Esophagus muscularis mucosa (tissue), 4 donors: ENCODE measurements around the gene SCAF8. TPM values are rescaled to one million over a fixed set of nuclear protein-coding genes. Genes with fewer than 3 reads are reported as not detected.

Source experiments
- DNase-seq: peaks from one replicate; pipeline ENCODE4 v3.0.0-alpha.2; 2017; ENCODE audit errors: extremely low spot score
- H3K27ac ChIP-seq, 4 donors: fragments of 200-600 bp; sonication (generic); replicated peaks in 1 of 4; 1 replicate in 3 of 4; 2 replicates in 1 of 4; pipeline ENCODE4 v1.5.1; 2016 to 2019; ENCODE audit warnings: mild to moderate bottlenecking in 1 of 4
- H3K27me3 ChIP-seq, 4 donors: fragments of 200-600 bp; sonication (generic); one replicate each; pipeline versions ENCODE4 v1.5.1 to v1.6.0; 2016 to 2019
- H3K36me3 ChIP-seq, 4 donors: fragments of 200-600 bp; sonication (generic); one replicate each; pipeline ENCODE4 v1.5.1; 2016 to 2019
- H3K4me1 ChIP-seq, 4 donors: fragments of 200-600 bp; sonication (generic); one replicate each; pipeline ENCODE4 v1.5.1; 2016 to 2019
- H3K4me3 ChIP-seq, 4 donors: fragments of 200-600 bp; sonication (generic); 1 replicate in 2 of 4; 2 replicates in 2 of 4; pipeline ENCODE4 v1.5.1; 2016 to 2019; ENCODE audit warnings: mild to moderate bottlenecking in 4 of 4, moderate library complexity in 1 of 4
- H3K9me3 ChIP-seq, 4 donors: fragments of 200-600 bp; sonication (generic); 1 replicate in 3 of 4; 2 replicates in 1 of 4; pipeline ENCODE4 v1.5.1; 2016 to 2019
- CTCF ChIP-seq, 3 experiments: fragments of 200-600 bp in 2 of 3; fragments of 450-650 bp in 1 of 3; sonication (generic) in 2 of 3; IDR thresholded peaks; one replicate each; pipeline ENCODE4 v1.5.1; 2017 to 2019; ENCODE audit warnings: antibody characterized with exemption in 3 of 3, mild to moderate bottlenecking in 2 of 3, moderate library complexity in 1 of 3
- EP300 ChIP-seq: sonication (generic); formaldehyde crosslinking; IDR thresholded peaks from one replicate; pipeline ENCODE4 v1.6.1; 2017; ENCODE audit warnings: antibody characterized with exemption
- POLR2A ChIP-seq: fragments of 450-650 bp; IDR thresholded peaks from one replicate; pipeline ENCODE4 v1.6.1; 2017; ENCODE audit warnings: antibody characterized with exemption, moderate library complexity, mild to moderate bottlenecking, low read depth
- POLR2AphosphoS5 ChIP-seq, 2 donors: sonication (generic); formaldehyde crosslinking; IDR thresholded peaks; one replicate each; pipeline ENCODE4 v1.6.1; 2017; ENCODE audit warnings: antibody characterized with exemption in 2 of 2
- WGBS: methylation state at CpG from one replicate; pipeline ENCODE4 v1.1.5; 2018; 5-methylcytosine and 5-hydroxymethylcytosine counted together
- intact Hi-C: fragments of 100-400 bp; cut with DNase I; formaldehyde crosslinking; loops from one replicate; pipeline ENCODE4 v1.15.1; 2023
- total RNA-seq, 4 donors: library from RNA; depleted of rRNA; stranded (reverse); fragments of >200 nt; gene quantifications; one replicate each; pipeline versions ENCODE4 v1.1.0 to v1.2.1, GENCODE V29; 2016

Gene SCAF8
- total RNA-seq, 4 donors from 2014 or later, result 35.7 to 42.0 (median 38.8) TPM

GRCh38 chr6:154822947-154823558, 89.8 kb downstream of the SCAF8 start:
- no peaks in the 10 kb centered on the region for H3K9me3 ChIP-seq
- no peak overlapping the region for H3K4me3 ChIP-seq
- no peak for TF ChIP-seq EP300
- no peak for TF ChIP-seq CTCF (IDR thresholded peaks at IDR 0.05)
- TF ChIP-seq POLR2A, result no peak
- no peak for TF ChIP-seq POLR2AphosphoS5 (IDR thresholded peaks at IDR 0.05)
- peaks cover 0 to 70% (median 56%) of the 10 kb centered on the region in 4 donors for H3K36me3 ChIP-seq
- DNase-seq, result no peak
- no peaks in the 10 kb centered on the region for H3K27me3 ChIP-seq
- H3K4me1 ChIP-seq, result peaks cover 13 to 21% (median 18%) of the 10 kb centered on the region in 4 donors
- intact Hi-C loops, result no loop called here
- H3K27ac ChIP-seq, result no peak overlapping the region
- 82% methylated on average over 2 of the region's 2 CpGs for WGBS

GRCh38 chr6:154824076-154824475, 90.9 kb downstream of the SCAF8 start:
- H3K9me3 ChIP-seq, result no peaks in the 10 kb centered on the region
- DNase-seq, result no peak
- intact Hi-C loops, result no loop called here
- TF ChIP-seq CTCF (IDR thresholded peaks at IDR 0.05), result no peak
- TF ChIP-seq POLR2AphosphoS5 (IDR thresholded peaks at IDR 0.05), result no peak
- TF ChIP-seq POLR2A, result no peak
- TF ChIP-seq EP300, result no peak
- H3K4me3 ChIP-seq, result no peak overlapping the region
- H3K27ac ChIP-seq, result no peak overlapping the region
- H3K36me3 ChIP-seq, result peaks cover 0 to 65% (median 53%) of the 10 kb centered on the region in 4 donors
- WGBS, result 9% methylated on average over 4 of the region's 4 CpGs
- no peaks in the 10 kb centered on the region for H3K27me3 ChIP-seq
- peaks cover 13 to 21% (median 18%) of the 10 kb centered on the region in 4 donors for H3K4me1 ChIP-seq

GRCh38 chr6:154829970-154830369, 96.8 kb downstream of the SCAF8 start:
- intact Hi-C loops, result no loop called here
- H3K36me3 ChIP-seq, result peaks cover 18 to 73% (median 52%) of the 10 kb centered on the region in 4 donors

GRCh38 chr6:154830771-154831170, 97.6 kb downstream of the SCAF8 start:
- Histone ChIP-seq H3K4me1 (peaks cover 10 to 17% (median 16%) of the 10 kb centered on the region in 4 donors), H3K27me3 (no peaks in the 10 kb centered on the region), H3K27ac (no peak overlapping the region), H3K4me3 (no peak overlapping the region), H3K36me3 (peaks cover 18 to 68% (median 48%) of the 10 kb centered on the region in 4 donors), H3K9me3 (no peaks in the 10 kb centered on the region)
- no peak for DNase-seq
- 90% methylated on average over 4 of the region's 4 CpGs for WGBS
- no peak for TF ChIP-seq EP300
- TF ChIP-seq CTCF (IDR thresholded peaks at IDR 0.05), result no peak
- TF ChIP-seq POLR2AphosphoS5 (IDR thresholded peaks at IDR 0.05), result no peak
- no peak for TF ChIP-seq POLR2A
- intact Hi-C loops, result no loop called here

More at GRCh38 chr6:154829970-154830369, 96.8 kb downstream of the SCAF8 start:
- peaks cover 8 to 12% (median 11%) of the 10 kb centered on the region in 4 donors for H3K4me1 ChIP-seq
- no peaks in the 10 kb centered on the region for H3K27me3 ChIP-seq
- H3K27ac ChIP-seq, result no peak overlapping the region
- WGBS, result 89% methylated on average over 1 of the region's 1 CpG
- no peak overlapping the region for H3K4me3 ChIP-seq
- DNase-seq, result no peak
- no peaks in the 10 kb centered on the region for H3K9me3 ChIP-seq
- no peak for TF ChIP-seq POLR2AphosphoS5 (IDR thresholded peaks at IDR 0.05)
- no peak for TF ChIP-seq POLR2A
- TF ChIP-seq CTCF (IDR thresholded peaks at IDR 0.05), result no peak
- no peak for TF ChIP-seq EP300

- Histone ChIP-seq H3K4me3 (no peak overlapping the region), H3K4me1 (peaks cover 14 to 29% (median 26%) of the 10 kb centered on the region in 4 donors), H3K9me3 (no peaks in the 10 kb centered on the region), H3K27me3 (no peaks in the 10 kb centered on the region), H3K36me3 (peaks cover 18 to 35% (median 26%) of the 10 kb centered on the region in 4 donors), H3K27ac (no peak overlapping the region)
- WGBS, result 65% methylated on average over 4 of the region's 4 CpGs
- intact Hi-C loops, result no loop called here
- DNase-seq, result no peak
- no peak for TF ChIP-seq POLR2AphosphoS5 (IDR thresholded peaks at IDR 0.05)
- no peak for TF ChIP-seq EP300
- TF ChIP-seq CTCF (IDR thresholded peaks at IDR 0.05), result no peak
- no peak for TF ChIP-seq POLR2A
These were observed 102.1 kb downstream of the SCAF8 start for GRCh38 chr6:154835307-154835706.
